Mesodermal cell (in vitro differentiated cells): Measurements from ENCODE around the gene GPANK1.

Source experiments
- H3K27ac ChIP-seq: 2 replicates; pipeline ENCODE4 v1.7.0; 2013; ENCODE audit warnings: mild to moderate bottlenecking, low read depth, low read length, moderate library complexity; ENCODE audit not compliant: severe bottlenecking
- H3K36me3 ChIP-seq: 2 replicates; pipeline ENCODE4 v1.7.1; 2013; ENCODE audit warnings: mild to moderate bottlenecking, low read length, moderate library complexity; ENCODE audit not compliant: control insufficient read depth, insufficient read depth
- H3K4me1 ChIP-seq: one replicate; pipeline ENCODE4 v1.7.1; 2013; ENCODE audit warnings: mild to moderate bottlenecking, low read length; ENCODE audit not compliant: insufficient read depth, control insufficient read depth, poor library complexity, severe bottlenecking
- H3K4me3 ChIP-seq: 2 replicates; pipeline ENCODE4 v1.7.0; 2013; ENCODE audit warnings: low read length, control low read depth, mild to moderate bottlenecking; ENCODE audit not compliant: insufficient read depth, poor library complexity, severe bottlenecking; ENCODE audit errors: extremely low read depth
- H3K9me3 ChIP-seq: 2 replicates; pipeline ENCODE4 v1.7.1; 2013; ENCODE audit warnings: mild to moderate bottlenecking, low read length, moderate library complexity; ENCODE audit not compliant: control insufficient read depth
- WGBS, 2 experiments: methylation state at CpG; one replicate each; pipeline ENCODE4 v1.1.5; 2013; ENCODE audit warnings: missing lambda C conversion rate in 2 of 2; ENCODE audit not compliant: insufficient coverage in 2 of 2; 5-methylcytosine and 5-hydroxymethylcytosine counted together

The GPANK1 gene

GRCh38 chr6:31652925-31653724 is 11.7 kb downstream of the GPANK1 start:
- 17 to 22% methylated on average over 26 to 27 of the region's 37 CpGs for WGBS, 2 experiments
- Histone ChIP-seq H3K4me3 (peak overlapping the region; percentile 92), H3K27ac (peak overlapping the region; percentile 99), H3K4me1 (peaks cover 11% of the 10 kb centered on the region), H3K9me3 (no peaks in the 10 kb centered on the region), H3K36me3 (peaks cover 39% of the 10 kb centered on the region)

- Histone ChIP-seq H3K4me3 (peak overlapping the region; percentile 92), H3K9me3 (no peaks in the 10 kb centered on the region)
Observed at GRCh38 chr6:31651602-31652191, 13.1 kb downstream of the GPANK1 start.

GRCh38 chr6:31645325-31645724 is 19.5 kb downstream of the GPANK1 start:
- WGBS, 2 experiments, result 94 to 97% methylated on average over 8 of the region's 9 CpGs
- Histone ChIP-seq H3K27ac (no peak overlapping the region), H3K4me3 (no peak overlapping the region)

More at GRCh38 chr6:31651602-31652191, 13.1 kb downstream of the GPANK1 start:
- Histone ChIP-seq H3K4me1 (peaks cover 11% of the 10 kb centered on the region), H3K27ac (peak overlapping the region; percentile 99), H3K36me3 (peaks cover 48% of the 10 kb centered on the region)
- 3 to 7% methylated on average over 17 to 20 of the region's 29 CpGs for WGBS, 2 experiments

GRCh38 chr6:31643818-31644454 is 20.9 kb downstream of the GPANK1 start:
- no peak overlapping the region for H3K4me3 ChIP-seq
- no peak overlapping the region for H3K27ac ChIP-seq
- WGBS, 2 experiments, result 94 to 98% methylated on average over 7 to 11 of the region's 17 CpGs
- no peaks in the 10 kb centered on the region for H3K9me3 ChIP-seq
- H3K36me3 ChIP-seq, result peaks cover 96% of the 10 kb centered on the region
- H3K4me1 ChIP-seq, result no peaks in the 10 kb centered on the region

More at GRCh38 chr6:31645325-31645724, 19.5 kb downstream of the GPANK1 start:
- Histone ChIP-seq H3K9me3 (no peaks in the 10 kb centered on the region), H3K36me3 (peaks cover 96% of the 10 kb centered on the region), H3K4me1 (no peaks in the 10 kb centered on the region)

GRCh38 chr6:31642798-31643570 is 21.8 kb downstream of the GPANK1 start:
- WGBS, 2 experiments, result 90 to 95% methylated on average over 3 to 5 of the region's 6 CpGs
- H3K4me3 ChIP-seq, result no peak overlapping the region
- peaks cover 96% of the 10 kb centered on the region for H3K36me3 ChIP-seq
- H3K4me1 ChIP-seq, result no peaks in the 10 kb centered on the region
- H3K9me3 ChIP-seq, result no peaks in the 10 kb centered on the region
- no peak overlapping the region for H3K27ac ChIP-seq

GRCh38 chr6:31641370-31641769 is 23.4 kb downstream of the GPANK1 start:
- no peaks in the 10 kb centered on the region for H3K4me1 ChIP-seq
- no peak overlapping the region for H3K27ac ChIP-seq
- H3K4me3 ChIP-seq, result no peak overlapping the region
- no peaks in the 10 kb centered on the region for H3K9me3 ChIP-seq
- peaks cover 97% of the 10 kb centered on the region for H3K36me3 ChIP-seq
- WGBS, 2 experiments, result 80 to 100% methylated on average over 1 to 2 of the region's 4 CpGs

- 96 to 98% methylated on average over 3 of the region's 6 CpGs for WGBS, 2 experiments
- Histone ChIP-seq H3K9me3 (no peaks in the 10 kb centered on the region), H3K27ac (no peak overlapping the region), H3K4me3 (no peak overlapping the region), H3K36me3 (peaks cover 97% of the 10 kb centered on the region), H3K4me1 (no peaks in the 10 kb centered on the region)
Observed at GRCh38 chr6:31640612-31641011, 24.2 kb downstream of the GPANK1 start.

- Histone ChIP-seq H3K36me3 (peaks cover 97% of the 10 kb centered on the region), H3K9me3 (no peaks in the 10 kb centered on the region), H3K27ac (peak overlapping the region; percentile 2), H3K4me3 (no peak overlapping the region), H3K4me1 (no peaks in the 10 kb centered on the region)
- 93 to 95% methylated on average over 7 of the region's 10 CpGs for WGBS, 2 experiments
Observed at GRCh38 chr6:31639449-31639861, 25.3 kb downstream of the GPANK1 start.

GRCh38 chr6:31639043-31639442 is 25.8 kb downstream of the GPANK1 start:
- Histone ChIP-seq H3K4me3 (no peak overlapping the region), H3K9me3 (no peaks in the 10 kb centered on the region), H3K4me1 (no peaks in the 10 kb centered on the region), H3K36me3 (peaks cover 97% of the 10 kb centered on the region), H3K27ac (no peak overlapping the region)
- WGBS, 2 experiments, result 93 to 97% methylated on average over 7 to 8 of the region's 9 CpGs
